HG03354 (cell line): ENCODE results near the gene OR4K5.
"Not testable (repeated sequence)": the region's sequence is repeated elsewhere in the genome, so short reads cannot be mapped to it uniquely, and the experiment has no call there.

ENCODE experiments used
- ATAC-seq: cut with Tn5 transposase; IDR thresholded peaks from one replicate; pipeline ENCODE4 v1.9.1; 2021; ENCODE audit warnings: mild to moderate bottlenecking; ENCODE audit not compliant: unreplicated experiment, poor library complexity, severe bottlenecking

The OR4K5 gene

DNA sequence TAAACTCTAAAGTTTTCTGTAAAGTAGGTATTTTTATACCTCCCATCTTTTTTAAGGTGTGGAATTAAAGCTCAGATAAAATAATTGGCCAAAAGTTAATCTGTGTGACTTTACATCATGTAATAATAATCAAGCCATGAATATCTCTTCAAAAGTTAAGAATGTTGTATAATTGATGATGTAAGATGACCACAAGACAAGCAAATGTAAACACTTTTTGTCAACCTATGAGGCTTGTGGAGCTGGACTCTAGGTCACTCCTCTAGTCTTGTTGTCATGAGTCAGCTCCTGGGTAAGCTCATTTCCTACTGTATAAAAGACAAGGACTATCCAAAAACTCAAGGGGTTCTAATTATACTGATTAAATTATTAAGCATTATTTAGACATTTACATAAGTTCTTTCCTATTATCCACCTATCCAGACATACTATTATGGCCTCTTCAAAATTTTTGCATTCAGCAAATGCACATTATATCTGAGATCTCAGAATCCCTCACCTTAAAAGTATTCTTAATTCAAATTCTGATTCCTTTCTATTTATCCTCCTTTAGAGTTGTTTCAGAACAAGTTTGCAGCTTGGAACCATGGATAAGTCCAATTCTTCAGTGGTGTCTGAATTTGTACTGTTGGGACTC lies at the start of gene OR4K5:
Gene OR4K5 (plus strand): TSS at position 587 of the 637 bp plus-strand sequence. CDS start 0 bp downstream, at position 587.
- no peak for ATAC-seq

DNA sequence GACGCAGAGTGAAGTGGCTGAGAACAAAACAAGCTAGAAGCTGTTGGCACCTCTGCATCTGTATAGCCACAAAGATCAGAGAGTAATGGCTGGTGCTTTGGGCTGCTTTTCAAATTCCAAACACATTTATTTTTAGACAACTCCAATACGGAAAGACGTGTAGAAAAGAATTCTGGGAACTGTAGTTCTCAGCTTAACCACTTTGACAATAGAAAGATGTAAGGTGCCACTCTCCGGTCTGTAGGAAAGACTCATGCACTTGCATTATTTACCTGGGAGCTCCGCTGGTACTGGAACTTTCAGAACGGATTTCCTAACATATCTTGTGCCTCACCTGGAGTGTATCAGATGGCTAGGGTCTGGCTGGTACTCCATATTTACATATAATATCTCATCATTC lies 47.2 kb upstream of the OR4K5 start:
- no peak for ATAC-seq

DNA sequence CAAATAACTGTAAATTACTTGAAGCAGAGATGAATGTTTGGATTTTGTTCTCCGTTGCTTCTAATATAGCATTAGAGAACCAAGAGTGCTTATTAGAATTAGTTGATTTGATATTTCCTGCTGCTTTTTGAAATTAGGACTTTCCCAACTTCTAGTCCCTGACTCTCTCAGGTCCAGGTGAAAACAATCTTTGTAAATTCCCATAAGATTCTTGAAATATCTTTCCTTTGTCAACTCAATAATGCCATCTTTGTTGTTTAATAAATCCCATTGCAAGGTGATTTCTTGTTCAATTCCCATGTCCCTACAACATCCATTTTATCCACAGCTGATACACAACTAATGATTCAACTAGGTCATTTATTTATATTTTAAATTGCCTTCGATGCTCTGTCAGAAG lies 45.6 kb upstream of the OR4K5 start, which contains the start of gene OR4K2:
Gene OR4K2 (plus strand): TSS at position 301 of the 400 bp plus-strand sequence. CDS start 1,126 bp downstream, outside the sequence.
- no peak for ATAC-seq

DNA sequence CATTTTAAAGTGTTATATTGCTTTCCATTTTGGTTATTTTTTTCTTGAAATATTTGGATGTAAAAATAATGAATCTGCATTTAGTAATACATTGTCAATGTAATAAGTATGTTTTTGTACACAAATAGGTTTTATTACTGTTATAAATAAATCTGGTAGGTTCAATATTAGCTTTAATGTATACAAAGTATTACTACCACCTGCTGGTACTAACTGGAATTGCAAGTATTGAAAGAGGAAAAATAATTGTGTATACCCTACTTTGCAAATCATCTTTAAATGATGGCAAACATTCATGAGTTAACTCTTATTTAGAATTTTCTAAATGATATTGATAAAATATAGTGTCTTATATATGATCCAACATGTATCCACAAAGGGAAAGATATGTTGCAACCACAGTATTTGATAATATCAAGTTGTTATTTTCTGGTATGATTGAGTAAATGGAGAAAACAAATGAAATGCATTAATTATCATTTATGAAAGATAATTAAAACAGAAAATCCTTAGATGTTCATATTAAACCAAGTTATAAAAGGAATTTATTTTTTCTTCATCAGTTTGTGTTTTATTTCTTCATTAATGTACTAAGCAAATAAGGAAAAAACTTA lies 42.3 kb upstream of the OR4K5 start:
- ATAC-seq: peak; percentile 48

DNA sequence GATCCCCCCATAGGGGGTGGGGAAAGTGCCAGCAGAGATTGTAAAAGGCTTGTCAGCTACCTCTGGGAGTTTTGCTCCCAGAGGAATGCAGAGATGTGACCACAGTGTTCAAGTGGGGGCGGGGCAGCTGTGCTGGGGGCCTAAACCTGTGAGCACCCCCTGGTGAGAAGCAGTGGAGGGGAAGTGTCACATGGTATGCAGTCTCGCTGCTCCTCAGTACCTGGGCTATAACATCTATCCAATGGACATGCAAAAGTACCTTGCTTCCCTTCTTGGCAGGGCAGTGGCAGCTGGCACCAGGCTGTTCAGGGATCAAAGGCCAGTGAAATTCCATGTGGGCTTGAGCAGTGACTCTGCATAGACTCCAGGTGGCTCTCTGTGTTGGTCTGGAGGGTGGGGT lies 25.1 kb upstream of the OR4K5 start:
- no peak for ATAC-seq

DNA sequence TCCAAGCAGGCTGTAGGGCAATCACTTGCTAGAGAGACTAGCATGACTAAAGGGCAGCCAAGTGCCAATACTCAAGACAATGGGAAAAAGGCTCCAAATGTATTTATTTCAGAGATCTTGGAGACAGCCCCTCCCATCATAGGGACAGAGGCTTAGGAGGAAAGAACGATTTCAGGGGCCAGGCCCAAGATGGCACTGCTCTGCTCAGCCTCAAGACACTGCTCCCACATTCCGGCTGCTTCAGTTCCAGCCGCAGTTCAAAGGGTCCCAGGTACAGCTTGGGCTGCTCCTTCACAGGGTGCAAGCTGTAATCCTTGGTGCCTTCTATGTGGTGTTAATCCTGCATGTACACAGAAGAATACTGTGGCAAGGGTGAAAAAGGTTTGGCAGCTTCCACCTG lies 19.4 kb upstream of the OR4K5 start:
- no peak for ATAC-seq

DNA sequence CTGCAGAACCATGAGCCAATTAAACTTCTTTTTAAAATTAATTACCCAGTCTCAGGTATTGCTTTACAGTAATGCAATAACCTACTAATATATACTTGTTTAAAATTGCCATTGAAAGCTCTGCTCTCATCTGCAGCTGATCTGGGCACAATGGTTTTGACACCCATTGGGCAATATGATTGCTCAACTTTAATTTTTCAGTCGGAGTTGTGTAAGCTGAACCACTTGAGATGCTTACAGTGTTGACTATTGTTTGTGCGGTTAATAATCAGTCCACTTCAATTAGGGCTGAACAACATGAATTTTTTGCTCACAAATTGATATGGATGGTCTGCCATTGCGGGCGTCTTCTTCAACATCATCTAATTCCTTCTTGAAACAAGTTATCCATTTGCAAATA lies 18.0 kb upstream of the OR4K5 start:
- ATAC-seq: no peak

DNA sequence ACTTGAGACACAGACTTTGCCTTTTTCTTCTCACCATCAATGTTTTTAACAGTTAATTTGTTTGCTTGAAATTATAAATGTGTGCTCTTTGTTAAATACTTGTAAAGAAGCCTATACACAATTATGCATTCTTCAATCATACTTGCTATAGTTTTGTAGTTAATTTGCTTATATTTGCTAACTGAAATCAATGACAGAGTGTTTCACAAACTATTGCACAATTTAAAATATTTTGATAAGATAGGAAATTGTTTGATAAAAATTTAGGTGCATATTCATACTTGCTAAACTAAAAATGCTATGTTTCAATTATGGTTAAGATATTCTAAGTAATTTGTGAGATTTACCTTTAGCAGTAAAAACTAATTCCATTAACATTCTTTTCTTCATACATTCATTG lies 13.7 kb upstream of the OR4K5 start:
- ATAC-seq: no peak

GRCh38 chr14:19911114-19911513 lies 9.3 kb upstream of the OR4K5 start:
- ATAC-seq: no peak

GRCh38 chr14:19917243-19917642 lies 3.2 kb upstream of the OR4K5 start:
- ATAC-seq: no peak

GRCh38 chr14:19917955-19918518 lies 2.4 kb upstream of the OR4K5 start:
- no peak for ATAC-seq

DNA sequence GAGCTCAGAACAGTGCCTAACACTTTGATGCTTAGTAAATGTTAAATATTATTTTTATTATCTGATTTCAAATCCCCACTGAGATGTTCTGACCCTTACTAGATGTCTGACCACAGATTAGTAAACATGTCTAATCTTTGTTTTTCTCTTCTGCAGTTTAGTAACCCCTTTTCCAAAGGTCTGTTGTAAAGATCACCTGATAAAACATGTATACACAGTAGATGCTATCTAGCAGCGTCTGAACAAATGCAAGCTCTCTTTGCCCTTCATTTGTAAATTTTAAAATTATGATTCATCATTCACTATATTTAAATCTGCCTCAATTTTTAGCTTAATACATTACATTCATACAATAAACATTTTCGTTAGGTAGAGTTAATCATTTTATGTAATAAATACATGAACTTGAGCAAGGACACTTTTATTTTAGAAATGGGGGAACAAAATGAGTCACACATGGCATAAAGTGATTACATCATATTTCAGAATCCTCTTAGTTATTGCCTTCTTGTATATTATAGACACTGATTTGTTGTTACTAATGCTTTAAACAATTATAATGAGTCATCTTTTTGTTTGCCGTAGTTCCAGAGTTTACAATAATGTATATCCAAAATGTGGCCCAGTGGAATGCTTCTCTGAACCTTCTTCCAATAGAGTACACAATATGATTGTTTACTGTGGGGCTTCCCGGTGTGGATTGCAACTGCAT lies 1.7 kb upstream of the OR4K5 start:
- no peak for ATAC-seq

GRCh38 chr14:19930617-19931016 lies 10.2 kb downstream of the OR4K5 start, which contains the start of gene OR4K1:
Gene OR4K1 (plus strand): TSS chr14:19930917. CDS start chr14:19935667, 4,750 bp downstream.
- no peak for ATAC-seq

DNA sequence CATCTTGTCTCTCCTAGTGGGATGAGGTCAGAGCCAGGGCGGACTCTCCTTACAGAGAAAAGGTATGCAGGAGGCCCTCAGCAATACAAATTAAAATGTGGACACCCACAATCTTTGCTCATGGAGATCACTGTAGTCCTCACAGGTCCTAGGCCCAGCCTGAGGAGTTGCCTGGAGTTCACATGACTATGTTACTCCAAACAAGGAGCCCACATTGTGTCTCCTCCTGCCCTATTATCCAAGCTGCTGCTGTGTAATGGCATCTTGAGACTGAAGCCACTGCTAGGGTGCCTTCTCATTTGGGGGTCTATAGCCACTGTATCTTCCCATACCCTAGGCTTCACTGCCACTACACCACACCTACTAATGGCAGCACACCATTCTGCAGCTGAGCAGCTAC lies 21.3 kb downstream of the OR4K5 start:
- ATAC-seq: no peak

DNA sequence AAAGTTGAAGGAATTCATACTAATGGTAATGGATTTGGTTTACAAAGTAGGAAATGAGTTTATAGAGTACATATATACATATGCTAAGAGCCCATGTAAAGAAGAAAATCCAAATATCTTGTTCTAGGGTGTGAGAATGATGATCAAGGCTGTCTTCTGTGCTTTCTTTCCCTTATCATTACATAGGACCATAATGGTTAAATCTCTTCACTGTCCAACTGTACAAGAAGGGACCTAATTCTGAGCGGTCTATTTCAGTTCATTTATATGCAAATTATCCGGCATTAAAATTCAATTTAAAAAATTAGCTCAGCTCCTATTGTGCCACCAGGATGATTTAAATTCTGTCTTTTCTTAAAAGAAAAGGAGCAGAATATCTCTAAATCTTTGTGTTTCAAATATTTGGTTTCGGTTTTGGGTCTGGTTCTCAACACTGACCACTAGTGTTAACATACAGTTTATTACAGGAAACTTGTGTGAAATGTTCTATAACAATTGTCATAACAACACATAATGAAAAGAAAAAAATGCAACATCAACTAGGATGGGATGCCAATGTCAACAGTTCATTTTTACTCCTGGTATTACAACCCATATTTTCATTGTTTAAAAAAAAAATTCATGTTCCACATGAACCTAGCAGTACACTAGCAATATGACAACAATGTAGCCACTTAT lies 27.1 kb downstream of the OR4K5 start:
- ATAC-seq: no peak

DNA sequence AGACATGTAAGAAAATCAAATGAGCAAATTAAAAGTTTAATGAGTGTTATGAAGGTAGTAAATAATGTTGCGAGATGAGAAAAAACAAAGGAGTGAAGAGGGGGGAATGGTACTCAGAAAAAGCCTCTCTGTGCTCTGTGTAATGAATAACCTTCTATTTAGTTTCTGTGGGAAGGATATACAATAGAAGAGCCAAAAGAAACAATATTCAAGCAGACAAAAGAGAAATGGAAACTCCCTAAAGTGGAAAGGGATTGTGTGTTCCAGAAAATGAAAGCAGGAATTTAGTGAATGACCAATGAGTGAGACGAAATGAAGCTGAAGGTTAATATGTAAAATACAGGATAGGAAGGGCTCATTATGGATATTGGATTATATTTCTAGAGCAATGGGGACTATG lies 28.8 kb downstream of the OR4K5 start:
- ATAC-seq: no peak

DNA sequence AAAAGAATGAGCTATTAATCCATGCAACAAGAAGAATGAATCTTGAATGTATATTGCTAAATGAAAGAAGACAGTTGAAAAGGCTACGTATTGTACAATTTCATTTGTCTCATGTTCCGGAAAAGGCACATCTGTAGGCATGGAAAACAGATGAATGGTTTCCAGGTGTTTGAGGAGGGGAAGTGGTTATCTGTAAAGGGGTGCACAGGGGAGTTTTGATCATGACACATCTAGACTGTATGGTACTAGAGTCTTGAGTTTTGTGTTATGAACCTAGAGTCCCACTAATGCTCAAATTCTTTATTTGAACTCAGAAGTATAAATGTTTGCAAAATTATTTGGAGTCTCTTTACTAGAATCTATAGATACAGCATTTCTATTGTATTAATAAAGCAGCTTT lies 49.3 kb downstream of the OR4K5 start:
- ATAC-seq: not testable (repeated sequence)
